Activated CD8-positive, alpha-beta T cell treated with anti-CD3 and anti-CD28 coated beads for 36 hours (primary cell): ENCODE results near the gene ANTKMT. TPM values are rescaled to one million over a fixed set of nuclear protein-coding genes. Genes with fewer than 3 reads are reported as not detected.

Experiments used
- ATAC-seq: fragments of 200-7000 bp; cut with Tn5 transposase; one replicate; pipeline ENCODE4 v1.10.0; 2021; ENCODE audit warnings: mild to moderate bottlenecking, moderate library complexity
- CTCF ChIA-PET: fragments of 350-600 bp; sonication (Branson Sonifier 250); formaldehyde crosslinking; loops from one replicate; lab custom pipeline; 2021; ENCODE audit warnings: antibody characterized with exemption; lab: Charles Lee
- POLR2A ChIA-PET: fragments of 350-600 bp; sonication (Branson Sonifier 250); formaldehyde crosslinking; loops from one replicate; lab custom pipeline; 2021; ENCODE audit warnings: antibody characterized with exemption; lab: Charles Lee
- DNase-seq: peaks from one replicate; pipeline ENCODE4 v3.0.0-alpha.2; 2020
- H3K27ac Mint-ChIP-seq: one replicate; pipeline ENCODE4 v1.8.0; 2021; ENCODE audit warnings: mild to moderate bottlenecking, mixed read lengths
- H3K27me3 Mint-ChIP-seq: one replicate; pipeline ENCODE4 v1.8.0; 2021; ENCODE audit warnings: mixed read lengths
- H3K36me3 Mint-ChIP-seq: one replicate; pipeline ENCODE4 v1.8.0; 2021; ENCODE audit warnings: low read depth, mixed read lengths
- H3K4me1 Mint-ChIP-seq: one replicate; pipeline ENCODE4 v1.8.0; 2021; ENCODE audit warnings: low read depth, mixed read lengths
- H3K4me3 Mint-ChIP-seq: one replicate; pipeline ENCODE4 v1.8.0; 2021; ENCODE audit warnings: mild to moderate bottlenecking, moderate library complexity, mixed read lengths
- H3K9me3 Mint-ChIP-seq: one replicate; pipeline ENCODE4 v1.8.0; 2021; ENCODE audit warnings: mixed read lengths
- CTCF ChIP-seq: fragments of 200-600 bp; IDR thresholded peaks from one replicate; pipeline ENCODE4 v1.8.0; 2022; ENCODE audit warnings: antibody characterized with exemption, mild to moderate bottlenecking
- intact Hi-C: fragments of 100-400 bp; cut with micrococcal nuclease; formaldehyde crosslinking; loops from one replicate; pipeline ENCODE4 v1.10.0; 2022
- total RNA-seq, 2 experiments: library from RNA; stranded (reverse); gene quantifications; one replicate each; pipeline ENCODE4 v1.2.3, GENCODE V29; 2021

ANTKMT gene
- total RNA-seq, 2 experiments from 2014 or later: 34.3 to 38.4 TPM

GRCh38 chr16:746637-747036 lies 25.7 kb downstream of the ANTKMT start:
- intact Hi-C loops: no loop called here
- Mint-ChIP-seq H3K9me3 (no peaks in the 10 kb centered on the region), H3K4me3 (no peak overlapping the region), H3K4me1 (no peaks in the 10 kb centered on the region), H3K27me3 (no peaks in the 10 kb centered on the region), H3K36me3 (no peaks in the 10 kb centered on the region), H3K27ac (no peak overlapping the region)
- CTCF ChIA-PET: interaction anchor here (1.3 kb wide), 1 partner anchor 31 kb away, joined by 3 read pairs; no protein-coding TSS in a partner anchor
- ATAC-seq (no peak), DNase-seq (no peak)
- TF ChIP-seq CTCF: no peak
- POLR2A ChIA-PET: no interaction called here

- no peak overlapping the region for H3K4me3 Mint-ChIP-seq
- ATAC-seq (no peak), DNase-seq (no peak)
- H3K36me3 Mint-ChIP-seq: no peaks in the 10 kb centered on the region
- H3K4me1 Mint-ChIP-seq: no peaks in the 10 kb centered on the region
- TF ChIP-seq CTCF: no peak
- no peaks in the 10 kb centered on the region for H3K27me3 Mint-ChIP-seq
- POLR2A ChIA-PET: interaction anchor here (0.9 to 1.3 kb wide), 2 partner anchors 24 to 352 kb away, joined by 3 read pairs; no protein-coding TSS in a partner anchor
- intact Hi-C loops: no loop called here
- no peak overlapping the region for H3K27ac Mint-ChIP-seq
- H3K9me3 Mint-ChIP-seq: no peaks in the 10 kb centered on the region
- CTCF ChIA-PET: interaction anchor here (1.1 to 1.4 kb wide), 3 partner anchors 8 to 37 kb away, joined by 3 to 4 read pairs (median 3); no protein-coding TSS in a partner anchor
Measured at GRCh38 chr16:747978-748746, 27.2 kb downstream of the ANTKMT start.

- H3K9me3 Mint-ChIP-seq: no peaks in the 10 kb centered on the region
- TF ChIP-seq CTCF: no peak
- ChIA-PET CTCF (interaction anchor here (1.1 to 1.6 kb wide), 3 partner anchors 9 to 38 kb away, joined by 3 to 4 read pairs (median 4); no protein-coding TSS in a partner anchor), POLR2A (interaction anchor here (0.6 to 1.3 kb wide), 2 partner anchors 20 to 25 kb away, joined by 3 read pairs; no protein-coding TSS in a partner anchor)
- H3K27me3 Mint-ChIP-seq: no peaks in the 10 kb centered on the region
- H3K4me1 Mint-ChIP-seq: no peaks in the 10 kb centered on the region
- DNase-seq: no peak
- no peak overlapping the region for H3K27ac Mint-ChIP-seq
- no peak for ATAC-seq
- no peaks in the 10 kb centered on the region for H3K36me3 Mint-ChIP-seq
- intact Hi-C loops: no loop called here
- H3K4me3 Mint-ChIP-seq: no peak overlapping the region
Measured at GRCh38 chr16:749010-749409, 28.1 kb downstream of the ANTKMT start.

- Mint-ChIP-seq H3K4me1 (no peaks in the 10 kb centered on the region), H3K27ac (no peak overlapping the region), H3K9me3 (no peaks in the 10 kb centered on the region), H3K27me3 (no peaks in the 10 kb centered on the region), H3K36me3 (no peaks in the 10 kb centered on the region), H3K4me3 (no peak overlapping the region)
- intact Hi-C loops: no loop called here
- ATAC-seq (no peak), DNase-seq (no peak)
- no peak for TF ChIP-seq CTCF
- ChIA-PET POLR2A (no interaction called here), CTCF (interaction anchor here (0.7 to 1.6 kb wide), 2 partner anchors 9 to 40 kb away, joined by 3 to 4 read pairs; no protein-coding TSS in a partner anchor)
Measured at GRCh38 chr16:750485-750884, 29.5 kb downstream of the ANTKMT start.
